H1 (cell line): ENCODE measurements around the gene RND3. TPM values are rescaled to one million over a fixed set of nuclear protein-coding genes. Genes with fewer than 3 reads are reported as not detected.

Experiments used
- CTCF ChIA-PET: fragments of 300-600 bp; sonication (Branson Sonifier 250); formaldehyde crosslinking; loops from one replicate; lab custom pipeline; 2021; ENCODE audit not compliant: partially characterized antibody; lab: Charles Lee
- POLR2A ChIA-PET: fragments of 300-600 bp; sonication (Branson Sonifier 250); formaldehyde crosslinking; loops from one replicate; lab custom pipeline; 2021; ENCODE audit warnings: inconsistent platforms; ENCODE audit not compliant: partially characterized antibody; lab: Charles Lee
- DNase-seq, 2 experiments: peaks; one replicate each; pipeline versions ENCODE4 v3.0.0 to v3.0.0-alpha.2; 2010 to 2022; ENCODE audit warnings: low spot score in 2 of 2, low read depth in 1 of 2, mixed read lengths in 1 of 2
- FAIRE-seq: peaks from 2 replicates; lab custom pipeline; 2011; peaks lifted over from hg19 to GRCh38; lab: Jason Lieb, UNC
- H2AFZ ChIP-seq: 2 replicates; pipeline ENCODE4 v1.8.1; 2012; ENCODE audit warnings: low read length, inconsistent platforms
- H2AK5ac ChIP-seq: 2 replicates; pipeline ENCODE4 v1.6.1; 2013; ENCODE audit warnings: low read depth, low read length
- H2BK120ac ChIP-seq: replicated peaks from 2 replicates; pipeline ENCODE3; 2013; ENCODE audit warnings: low read depth, low read length, inconsistent platforms
- H2BK12ac ChIP-seq: 2 replicates; pipeline ENCODE4 v1.6.1; 2013; ENCODE audit warnings: low read depth, low read length
- H2BK15ac ChIP-seq: 2 replicates; pipeline ENCODE4 v1.6.1; 2013; ENCODE audit warnings: low read length
- H2BK20ac ChIP-seq: 2 replicates; pipeline ENCODE4 v1.6.1; 2013; ENCODE audit warnings: low read length
- H2BK5ac ChIP-seq: 2 replicates; pipeline ENCODE4 v1.6.1; 2013; ENCODE audit warnings: low read depth, low read length
- H3K14ac ChIP-seq: 2 replicates; pipeline ENCODE4 v1.6.1; 2013; ENCODE audit warnings: inconsistent platforms; ENCODE audit not compliant: insufficient read length
- H3K18ac ChIP-seq: 2 replicates; pipeline ENCODE4 v1.6.1; 2013; ENCODE audit warnings: low read length; ENCODE audit errors: extremely low read depth
- H3K23ac ChIP-seq: 2 replicates; pipeline ENCODE4 v1.6.1; 2013; ENCODE audit warnings: inconsistent platforms; ENCODE audit not compliant: insufficient read length
- H3K23me2 ChIP-seq: 2 replicates; pipeline ENCODE4 v1.6.1; 2013; ENCODE audit warnings: low read depth, low read length
- H3K27ac ChIP-seq: 2 replicates; pipeline ENCODE4 v1.6.1; 2011; ENCODE audit warnings: low read depth, low read length, inconsistent platforms
- H3K27me3 ChIP-seq, 4 experiments: replicated peaks in 1 of 4; 1 replicate in 1 of 4; 2 replicates in 3 of 4; pipeline versions ENCODE4 v1.6.1 to v1.8.1; 2011 to 2013; ENCODE audit warnings: low read length in 3 of 4, mild to moderate bottlenecking in 3 of 4, inconsistent platforms in 2 of 4, mixed read lengths in 2 of 4, moderate library complexity in 1 of 4; ENCODE audit not compliant: control insufficient read depth in 3 of 4, insufficient read depth in 3 of 4; ENCODE audit errors: extremely low read depth in 1 of 4
- H3K36me3 ChIP-seq, 4 experiments: 2 replicates each; pipeline versions ENCODE4 v1.6.1 to v1.8.1; 2011 to 2013; ENCODE audit warnings: mild to moderate bottlenecking in 4 of 4, low read length in 3 of 4, moderate library complexity in 2 of 4, control low read depth in 1 of 4, inconsistent platforms in 1 of 4; ENCODE audit not compliant: insufficient read depth in 4 of 4, control insufficient read depth in 2 of 4
- H3K4ac ChIP-seq: replicated peaks from 2 replicates; pipeline ENCODE3; 2013; ENCODE audit warnings: low read length, low read depth, mixed read lengths, inconsistent platforms; ENCODE audit not compliant: insufficient read length
- H3K4me1 ChIP-seq, 4 experiments: replicated peaks in 1 of 4; 1 replicate in 1 of 4; 2 replicates in 3 of 4; pipeline versions ENCODE4 v1.6.1 to v1.8.1; 2011 to 2013; ENCODE audit warnings: low read length in 3 of 4, inconsistent platforms in 2 of 4, mixed read lengths in 1 of 4; ENCODE audit not compliant: insufficient read depth in 4 of 4, control insufficient read depth in 3 of 4
- H3K4me2 ChIP-seq, 2 experiments: 2 replicates each; pipeline versions ENCODE4 v1.6.1 to v1.8.1; 2011 to 2013; ENCODE audit warnings: low read depth in 2 of 2, low read length in 2 of 2, control low read depth in 1 of 2, inconsistent platforms in 1 of 2, mild to moderate bottlenecking in 1 of 2; ENCODE audit not compliant: insufficient read depth in 1 of 2
- H3K4me3 ChIP-seq, 4 experiments: fragments of 200-600, 300-600 bp in 1 of 4; sonication (generic), shearing (Covaris generic), sonication (Bioruptor Twin) in 1 of 4; 2 replicates each; pipeline versions ENCODE4 v1.5.1 to v1.8.1; 2011 to 2016; ENCODE audit warnings: low read length in 4 of 4, low read depth in 3 of 4, control low read depth in 2 of 4, inconsistent platforms in 2 of 4, mild to moderate bottlenecking in 2 of 4, mixed read lengths in 1 of 4, moderate library complexity in 1 of 4; ENCODE audit not compliant: insufficient read depth in 2 of 4; ENCODE audit errors: extremely low read depth in 1 of 4
- H3K56ac ChIP-seq: replicated peaks from 2 replicates; pipeline ENCODE3; 2013; ENCODE audit warnings: low read depth, mild to moderate bottlenecking, mixed read lengths, low read length, inconsistent platforms; ENCODE audit not compliant: insufficient read length
- H3K79me1 ChIP-seq: 2 replicates; pipeline ENCODE4 v1.6.1; 2013; ENCODE audit warnings: low read depth, low read length, control low read depth
- H3K79me2 ChIP-seq, 2 experiments: 2 replicates each; pipeline versions ENCODE4 v1.6.1 to v1.8.1; 2012 to 2013; ENCODE audit warnings: low read length in 2 of 2, mild to moderate bottlenecking in 2 of 2, inconsistent platforms in 1 of 2; ENCODE audit not compliant: insufficient read depth in 2 of 2, control insufficient read depth in 1 of 2
- H3K9ac ChIP-seq, 4 experiments: replicated peaks in 1 of 4; 1 replicate in 1 of 4; 2 replicates in 3 of 4; pipeline versions ENCODE4 v1.6.1 to v1.8.1; 2011 to 2013; ENCODE audit warnings: low read depth in 3 of 4, low read length in 3 of 4, control low read depth in 2 of 4, mild to moderate bottlenecking in 2 of 4, moderate library complexity in 2 of 4, inconsistent platforms in 1 of 4; ENCODE audit errors: extremely low read depth in 1 of 4
- H3K9me3 ChIP-seq, 2 experiments: 2 replicates each; pipeline versions ENCODE4 v1.6.1 to v1.8.1; 2012 to 2013; ENCODE audit warnings: mild to moderate bottlenecking in 2 of 2, moderate library complexity in 2 of 2, control low read depth in 1 of 2, inconsistent platforms in 1 of 2, low read depth in 1 of 2, low read length in 1 of 2, mixed read lengths in 1 of 2; ENCODE audit not compliant: insufficient read depth in 2 of 2
- H4K20me1 ChIP-seq, 2 experiments: replicated peaks in 1 of 2; 2 replicates each; pipeline versions ENCODE3 to v1.8.1; 2011 to 2013; ENCODE audit warnings: inconsistent platforms in 2 of 2, low read length in 2 of 2, mild to moderate bottlenecking in 1 of 2; ENCODE audit not compliant: insufficient read depth in 2 of 2, control insufficient read depth in 1 of 2
- H4K5ac ChIP-seq: 2 replicates; pipeline ENCODE4 v1.6.1; 2013; ENCODE audit warnings: low read length, low read depth, mixed read lengths, inconsistent platforms; ENCODE audit not compliant: insufficient read length
- H4K8ac ChIP-seq: 2 replicates; pipeline ENCODE4 v1.8.0; 2013; ENCODE audit warnings: mild to moderate bottlenecking, moderate library complexity, low read length, inconsistent platforms; ENCODE audit not compliant: insufficient read depth; ENCODE audit errors: extremely low read depth
- H4K91ac ChIP-seq: replicated peaks from 2 replicates; pipeline ENCODE3; 2013; ENCODE audit warnings: low read length, mixed read lengths, inconsistent platforms; ENCODE audit not compliant: insufficient read length
- ATF2 ChIP-seq: IDR thresholded peaks from 2 replicates; pipeline ENCODE4 v1.6.1; 2012; ENCODE audit warnings: low read length, inconsistent platforms
- BCL11A ChIP-seq, 2 experiments: IDR thresholded peaks; one replicate each; pipeline ENCODE4 v1.6.1; 2011; ENCODE audit warnings: low read depth in 2 of 2, low read length in 2 of 2, mild to moderate bottlenecking in 2 of 2
- CHD1 ChIP-seq: IDR thresholded peaks from 2 replicates; pipeline ENCODE4 v1.6.1; 2012; ENCODE audit warnings: low read depth, low read length, improper control_type of control experiment
- HDAC2 ChIP-seq, 2 experiments: fragments of 300-600 bp in 1 of 2; sonication (generic) in 1 of 2; IDR thresholded peaks; 2 replicates each; pipeline ENCODE4 v1.6.1; 2011 to 2012; ENCODE audit warnings: low read depth in 2 of 2, low read length in 2 of 2, mild to moderate bottlenecking in 2 of 2, moderate library complexity in 2 of 2, borderline replicate concordance in 1 of 2, inconsistent platforms in 1 of 2
- SIRT6 ChIP-seq: IDR thresholded peaks from one replicate; pipeline ENCODE4 v1.7.1; 2012; ENCODE audit warnings: low read length, inconsistent platforms
- WGBS, 2 experiments: shearing (Covaris generic) in 1 of 2; methylation state at CpG; one replicate each; pipeline versions ENCODE4 v1.1.6 to v1.1.7; 2013 to 2015; ENCODE audit warnings: low lambda C conversion rate in 2 of 2, mixed read lengths in 2 of 2, inconsistent platforms in 1 of 2, low coverage in 1 of 2, missing lambda C conversion rate in 1 of 2; ENCODE audit not compliant: insufficient replicate concordance in 2 of 2, insufficient coverage in 1 of 2, insufficient read length in 1 of 2; ENCODE audit errors: extremely low coverage in 1 of 2, missing lambda C conversion rate in 1 of 2; 5-methylcytosine and 5-hydroxymethylcytosine counted together
- polyA plus RNA-seq, 7 experiments: library from polyadenylated mRNA; depleted of rRNA in 3 of 7; stranded (reverse) in 5 of 7; unstranded in 2 of 7; fragments of >200 nt in 5 of 7; fragments of 200-250 nt in 2 of 7; gene quantifications; 1 replicate in 5 of 7; 2 replicates in 1 of 7; 4 replicates in 1 of 7; pipeline versions ENCODE4 v1.2.1 to v1.2.3, GENCODE V29; 2011 to 2013; ENCODE audit warnings: missing spikeins in 2 of 7, mixed read lengths in 2 of 7
- total RNA-seq: library from RNA; stranded (reverse); fragmentation: NEBNext Ultra II Directional; extraction: Animal tissue kit (Norgen Biotek cat#: 25700); gene quantifications from 2 replicates; pipeline ENCODE4 v1.2.1, GENCODE V29; 2021

Gene RND3
- total and polyA plus RNA-seq, 2 of the 8 experiments (the other 6 are each of a cell fraction or from before 2014, with no cell fraction given) = 12.2 to 25.6 TPM

- H4K91ac ChIP-seq = no peak overlapping the region
- no peak overlapping the region for H3K23ac ChIP-seq
- H3K23me2 ChIP-seq = no peaks in the 10 kb centered on the region
- H4K5ac ChIP-seq = no peak overlapping the region
- no peak overlapping the region for H3K27ac ChIP-seq
- H2AK5ac ChIP-seq = no peak overlapping the region
- H2BK12ac ChIP-seq = no peak overlapping the region
- H3K14ac ChIP-seq = no peak overlapping the region
- peaks cover 13 to 24% of the 10 kb centered on the region in 2 experiments for H4K20me1 ChIP-seq
- 94% methylated on average over 6 of the region's 6 CpGs; no CpG with 5 or more reads in 1 of the 2 experiments for WGBS, 2 experiments
- H3K4me2 ChIP-seq = no peak overlapping the region
- H3K9me3 ChIP-seq = no peaks in the 10 kb centered on the region
- DNase-seq = no peak
- H3K79me2 ChIP-seq = peaks cover 7 to 78% of the 10 kb centered on the region in 2 experiments
- H2BK15ac ChIP-seq = no peak overlapping the region
- no peak overlapping the region for H3K9ac ChIP-seq
- H3K18ac ChIP-seq = no peak overlapping the region
- no peak overlapping the region for H3K56ac ChIP-seq
- peaks cover 0 to 9% (median 8%) of the 10 kb centered on the region in 4 experiments; a peak in 6 of 7 replicates for H3K4me1 ChIP-seq
- H2BK20ac ChIP-seq = no peak overlapping the region
- POLR2A ChIA-PET = interaction anchor here (2.3 kb wide), 1 partner anchor 9 kb away, joined by 10 read pairs; no protein-coding TSS in a partner anchor
- CTCF ChIA-PET = interaction anchor here (0.6 to 1.6 kb wide), 3 partner anchors 9 to 877 kb away, joined by 3 to 4 read pairs (median 3); no protein-coding TSS in a partner anchor
- peaks cover 2 to 42% (median 29%) of the 10 kb centered on the region in 4 experiments; a peak in 7 of 8 replicates for H3K36me3 ChIP-seq
- H2AFZ ChIP-seq = no peak overlapping the region
- H3K4ac ChIP-seq = no peak overlapping the region
- H2BK5ac ChIP-seq = no peak overlapping the region
- H4K8ac ChIP-seq = no peak overlapping the region
- H3K4me3 ChIP-seq = no peak overlapping the region
- H3K79me1 ChIP-seq = peaks cover 6% of the 10 kb centered on the region
- H2BK120ac ChIP-seq = no peak overlapping the region
- FAIRE-seq = no peak
- H3K27me3 ChIP-seq = no peaks in the 10 kb centered on the region
- TF ChIP-seq ATF2 = no peak
- TF ChIP-seq CHD1 = no peak
- no peak for TF ChIP-seq SIRT6
- no peak for TF ChIP-seq HDAC2 (IDR thresholded peaks at IDR 0.05; ENCODE audit: borderline replicate concordance in 1 of 2, low read depth in 2 of 2, low read length in 2 of 2)
- TF ChIP-seq BCL11A (IDR thresholded peaks at IDR 0.05; ENCODE audit: low read depth in 2 of 2, low read length in 2 of 2) = no peak
These were observed 11.8 kb downstream of the RND3 start for GRCh38 chr2:150475479-150476250.
